Spleen (tissue), 11 donors: Measurements from ENCODE around the gene KRT9. TPM values are rescaled to one million over a fixed set of nuclear protein-coding genes. Genes with fewer than 3 reads are reported as not detected.

Experiments used
- DNase-seq: peaks from one replicate; pipeline ENCODE4 v3.0.0-alpha.2; 2020
- H3K27ac ChIP-seq, 8 donors: fragments of 200-600 bp; sonication (generic) in 7 of 8; 1 replicate in 4 of 8; 2 replicates in 4 of 8; pipeline versions ENCODE4 v1.5.0 to v1.8.0; 2016 to 2021; ENCODE audit warnings: inconsistent platforms in 4 of 8, mild to moderate bottlenecking in 4 of 8, moderate library complexity in 1 of 8
- H3K27me3 ChIP-seq, 7 donors: fragments of 200-600 bp; sonication (generic) in 6 of 7; replicated peaks in 1 of 7; 1 replicate in 4 of 7; 2 replicates in 3 of 7; pipeline versions ENCODE4 v1.5.0 to v1.8.0; 2016 to 2021; ENCODE audit warnings: inconsistent platforms in 3 of 7, mild to moderate bottlenecking in 1 of 7
- H3K36me3 ChIP-seq, 6 donors: fragments of 200-600 bp; sonication (generic) in 5 of 6; 1 replicate in 4 of 6; 2 replicates in 2 of 6; pipeline versions ENCODE4 v1.5.0 to v1.8.0; 2016 to 2021; ENCODE audit warnings: inconsistent platforms in 2 of 6
- H3K4me1 ChIP-seq, 6 donors: fragments of 200-600 bp; sonication (generic) in 5 of 6; 1 replicate in 3 of 6; 2 replicates in 3 of 6; pipeline versions ENCODE4 v1.5.0 to v1.8.0; 2016 to 2021; ENCODE audit warnings: inconsistent platforms in 3 of 6
- H3K4me3 ChIP-seq, 8 donors: fragments of 200-600 bp; sonication (generic) in 7 of 8; 1 replicate in 4 of 8; 2 replicates in 4 of 8; pipeline versions ENCODE4 v1.5.0 to v1.8.0; 2016 to 2021; ENCODE audit warnings: inconsistent platforms in 4 of 8, mild to moderate bottlenecking in 4 of 8, moderate library complexity in 2 of 8
- H3K9me3 ChIP-seq, 8 donors: fragments of 200-600 bp; sonication (generic) in 7 of 8; 1 replicate in 4 of 8; 2 replicates in 4 of 8; pipeline versions ENCODE4 v1.5.0 to v1.8.0; 2016 to 2021; ENCODE audit warnings: inconsistent platforms in 4 of 8
- POLR2A ChIP-seq, 3 donors: fragments of 450-650 bp; IDR thresholded peaks; one replicate each; pipeline ENCODE4 v1.5.1; 2017; ENCODE audit warnings: antibody characterized with exemption in 3 of 3, mild to moderate bottlenecking in 1 of 3
- POLR2AphosphoS5 ChIP-seq, 3 donors: sonication (generic); formaldehyde crosslinking; IDR thresholded peaks; one replicate each; pipeline ENCODE4 v1.5.1; 2017; ENCODE audit warnings: antibody characterized with exemption in 3 of 3
- WGBS, 5 donors: extraction: QIAGEN DNeasy Blood & Tissue Kit in 3 of 5; methylation state at CpG; one replicate each; pipeline versions ENCODE4 v1.1.5 to v1.1.7; 2013 to 2018; 5-methylcytosine and 5-hydroxymethylcytosine counted together
- intact Hi-C: fragments of 100-400 bp; cut with DNase I; formaldehyde crosslinking; loops from one replicate; pipeline ENCODE4 v1.15.0; 2023; ENCODE audit warnings: low total_unique reads
- polyA plus RNA-seq, 3 donors: library from polyadenylated mRNA; stranded (reverse); fragments of 200-250 nt; gene quantifications; one replicate each; pipeline ENCODE4 v1.2.1, GENCODE V29; 2013
- total RNA-seq, 7 donors: library from RNA; depleted of rRNA in 3 of 7; stranded (reverse); fragments of >200 nt in 3 of 7; fragmentation: NEBNext Ultra II Directional in 4 of 7; extraction: Animal tissue kit (Norgen Biotek cat#: 25700) in 4 of 7; gene quantifications; one replicate each; pipeline versions ENCODE4 v1.1.0 to v1.2.1, GENCODE V29; 2016 to 2021
- TF ChIP-seq, protein P1 (sequence below), 11 experiments: fragments of 200-600 bp in 7 of 11; fragments of 450-650 bp in 4 of 11; sonication (generic) in 4 of 11; IDR thresholded peaks in 8 of 11; conservative IDR thresholded peaks in 3 of 11; 1 replicate in 7 of 11; 2 replicates in 4 of 11; pipeline versions ENCODE4 v1.4.0 to v1.8.0; 2016 to 2021; ENCODE audit warnings: antibody characterized with exemption in 11 of 11, inconsistent platforms in 4 of 11, mild to moderate bottlenecking in 1 of 11
- donor health status: healthy with polysubstance abuse.
- donor health status: DM: no; HTN: no; CAD: no; lungs with moderate emphysema.
- donor health status: DM: no; HTN: no; CAD: no.
- donor health status: Bipolar disorder and iron deficiency.
- donor health status: healthy.
- donor health status: DM: no; HTN: no; CAD: no.
- donor health status: DM: yes; HTN: yes; CAD: no.

KRT9 gene
- total and polyA plus RNA-seq, 10 donors, result not detected

DNA sequence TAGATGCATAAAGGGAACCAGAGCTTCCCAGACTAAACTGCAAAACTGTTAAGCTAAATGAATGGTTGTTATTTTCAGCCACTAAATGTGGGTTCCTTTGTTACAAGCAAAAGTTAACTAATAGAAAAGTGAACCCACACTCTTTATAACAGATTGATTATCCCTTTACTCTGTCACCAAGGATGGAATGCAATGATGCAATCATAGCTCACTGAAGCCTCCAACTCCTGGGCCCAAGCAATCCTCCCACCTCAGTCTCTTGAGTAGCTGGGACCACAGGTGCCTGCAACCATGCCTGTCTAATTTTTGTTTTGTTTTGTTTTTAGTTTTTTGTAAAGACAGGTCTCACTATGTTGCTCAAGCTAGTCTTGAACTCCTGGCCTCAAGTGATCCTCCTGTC is 6.5 kb downstream of the KRT9 start:
- intact Hi-C loops, result no loop called here
- Histone ChIP-seq H3K27me3 (peaks cover 0 to 39% (median 0%) of the 10 kb centered on the region in 7 donors), H3K9me3 (peaks cover 0 to 14% (median 8%) of the 10 kb centered on the region in 8 donors), H3K36me3 (no peaks in the 10 kb centered on the region), H3K4me3 (no peak overlapping the region), H3K4me1 (no peaks in the 10 kb centered on the region), H3K27ac (no peak overlapping the region)
- no peak for DNase-seq
- no peak for TF ChIP-seq POLR2A (IDR thresholded peaks at IDR 0.05)
- TF ChIP-seq, protein P1, sequence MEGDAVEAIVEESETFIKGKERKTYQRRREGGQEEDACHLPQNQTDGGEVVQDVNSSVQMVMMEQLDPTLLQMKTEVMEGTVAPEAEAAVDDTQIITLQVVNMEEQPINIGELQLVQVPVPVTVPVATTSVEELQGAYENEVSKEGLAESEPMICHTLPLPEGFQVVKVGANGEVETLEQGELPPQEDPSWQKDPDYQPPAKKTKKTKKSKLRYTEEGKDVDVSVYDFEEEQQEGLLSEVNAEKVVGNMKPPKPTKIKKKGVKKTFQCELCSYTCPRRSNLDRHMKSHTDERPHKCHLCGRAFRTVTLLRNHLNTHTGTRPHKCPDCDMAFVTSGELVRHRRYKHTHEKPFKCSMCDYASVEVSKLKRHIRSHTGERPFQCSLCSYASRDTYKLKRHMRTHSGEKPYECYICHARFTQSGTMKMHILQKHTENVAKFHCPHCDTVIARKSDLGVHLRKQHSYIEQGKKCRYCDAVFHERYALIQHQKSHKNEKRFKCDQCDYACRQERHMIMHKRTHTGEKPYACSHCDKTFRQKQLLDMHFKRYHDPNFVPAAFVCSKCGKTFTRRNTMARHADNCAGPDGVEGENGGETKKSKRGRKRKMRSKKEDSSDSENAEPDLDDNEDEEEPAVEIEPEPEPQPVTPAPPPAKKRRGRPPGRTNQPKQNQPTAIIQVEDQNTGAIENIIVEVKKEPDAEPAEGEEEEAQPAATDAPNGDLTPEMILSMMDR (IDR thresholded peaks at IDR 0.05 in 8 of 11, conservative IDR thresholded peaks at IDR 0.05 in 3 of 11), result no peak
- TF ChIP-seq POLR2AphosphoS5 (IDR thresholded peaks at IDR 0.05), result no peak

DNA sequence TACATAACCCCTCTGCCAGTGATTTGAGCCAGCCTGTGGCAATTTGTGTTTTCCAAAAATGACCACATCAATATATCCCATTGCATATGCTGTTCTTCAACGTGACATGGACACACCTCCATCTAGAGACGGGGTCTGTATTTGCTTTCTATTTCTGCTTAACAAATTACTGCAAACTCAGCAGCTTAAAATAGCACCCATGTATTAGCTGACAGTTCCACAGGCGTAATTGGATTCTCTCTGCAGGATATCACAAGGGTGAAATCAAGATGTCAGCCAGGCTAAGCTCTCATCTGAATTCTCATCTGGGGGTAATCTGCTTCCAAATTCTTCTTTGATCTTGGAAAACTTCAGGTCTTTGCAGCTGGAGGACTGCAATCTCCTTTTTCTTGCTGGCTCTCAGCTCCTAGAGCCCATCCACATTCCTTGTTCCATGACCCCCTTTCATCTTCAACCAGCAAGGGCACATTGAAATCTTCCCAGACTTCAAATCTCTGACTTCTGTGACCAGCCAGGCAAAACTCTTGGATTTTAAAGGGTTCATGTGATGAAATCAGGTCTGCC is 8.2 kb downstream of the KRT9 start:
- intact Hi-C loops, result no loop called here
- Histone ChIP-seq H3K36me3 (no peaks in the 10 kb centered on the region), H3K9me3 (peaks cover 0 to 14% (median 8%) of the 10 kb centered on the region in 8 donors), H3K4me3 (no peak overlapping the region), H3K27me3 (peaks cover 0 to 51% (median 0%) of the 10 kb centered on the region in 7 donors), H3K4me1 (no peaks in the 10 kb centered on the region), H3K27ac (no peak overlapping the region)
- TF ChIP-seq POLR2AphosphoS5 (IDR thresholded peaks at IDR 0.05), result no peak
- TF ChIP-seq POLR2A (IDR thresholded peaks at IDR 0.05), result no peak
- TF ChIP-seq, protein P1 (IDR thresholded peaks at IDR 0.05 in 8 of 11, conservative IDR thresholded peaks at IDR 0.05 in 3 of 11), result no peak
- DNase-seq, result no peak
- 48 to 64% (median 59%) methylated on average over 3 of the region's 3 CpGs for WGBS, 5 donors

DNA sequence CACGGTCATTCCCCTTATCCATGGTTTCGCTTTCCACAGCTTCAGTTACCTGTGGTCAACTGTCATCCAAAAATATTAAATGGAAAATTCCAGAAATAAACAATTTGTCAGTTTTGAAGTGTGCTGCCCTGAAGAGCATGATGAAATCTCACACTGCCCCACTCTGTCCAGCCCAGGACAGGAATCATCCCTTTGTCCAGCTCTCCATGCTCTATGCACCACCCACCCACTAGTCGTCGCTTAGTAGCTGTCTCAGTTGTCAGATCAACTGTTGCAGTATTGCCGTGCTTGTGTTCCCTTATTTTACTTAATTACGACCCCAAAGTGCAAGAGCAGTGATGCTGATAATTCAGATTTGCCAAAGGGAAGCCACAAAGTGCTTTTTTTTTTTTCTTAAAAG is 10.3 kb downstream of the KRT9 start:
- no peak for TF ChIP-seq POLR2A (IDR thresholded peaks at IDR 0.05)
- no peak overlapping the region for H3K27ac ChIP-seq
- H3K4me3 ChIP-seq, result no peak overlapping the region
- H3K36me3 ChIP-seq, result no peaks in the 10 kb centered on the region
- H3K4me1 ChIP-seq, result peaks cover 0 to under 1% (median 0%) of the 10 kb centered on the region in 6 donors
- DNase-seq, result no peak
- 82 to 90% (median 83%) methylated on average over 6 of the region's 6 CpGs for WGBS, 5 donors
- H3K27me3 ChIP-seq, result peaks cover 0 to 72% (median 0%) of the 10 kb centered on the region in 7 donors
- H3K9me3 ChIP-seq, result peaks cover 0 to 2% (median 0%) of the 10 kb centered on the region in 8 donors
- intact Hi-C loops, result no loop called here

GRCh38 chr17:41559548-41559947 is 12.3 kb downstream of the KRT9 start:
- Histone ChIP-seq H3K27me3 (peaks cover 0 to 74% (median 0%) of the 10 kb centered on the region in 7 donors), H3K36me3 (no peaks in the 10 kb centered on the region), H3K4me3 (no peak overlapping the region), H3K27ac (no peak overlapping the region), H3K4me1 (peaks cover 0 to 11% (median 3%) of the 10 kb centered on the region in 6 donors), H3K9me3 (no peaks in the 10 kb centered on the region)
- intact Hi-C loops, result no loop called here
- WGBS, 5 donors, result 81 to 94% (median 91%) methylated on average over 2 of the region's 2 CpGs
- no peak for TF ChIP-seq POLR2A (IDR thresholded peaks at IDR 0.05)
- TF ChIP-seq, protein P1 (IDR thresholded peaks at IDR 0.05 in 8 of 11, conservative IDR thresholded peaks at IDR 0.05 in 3 of 11), result no peak
- TF ChIP-seq POLR2AphosphoS5 (IDR thresholded peaks at IDR 0.05), result no peak
- no peak for DNase-seq
